Mucosa of stomach (tissue), 1 donor: ENCODE data around the gene CFHR5.
"Not testable (repeated sequence)": the region's sequence is repeated elsewhere in the genome, so short reads cannot be mapped to it uniquely, and the experiment has no call there.

Experiments
- H3K27me3 ChIP-seq: one replicate; pipeline ENCODE4 v1.7.0; 2013; ENCODE audit warnings: mild to moderate bottlenecking, low read length; ENCODE audit not compliant: control insufficient read depth, insufficient read depth
- H3K36me3 ChIP-seq: one replicate; pipeline ENCODE4 v1.7.0; 2013; ENCODE audit warnings: low read length; ENCODE audit not compliant: control insufficient read depth, insufficient read depth
- H3K4me1 ChIP-seq: one replicate; pipeline ENCODE4 v1.7.0; 2013; ENCODE audit warnings: mild to moderate bottlenecking, low read length; ENCODE audit not compliant: control insufficient read depth, insufficient read depth
- H3K4me3 ChIP-seq: one replicate; pipeline ENCODE4 v1.7.0; 2013; ENCODE audit warnings: low read length
- H3K9ac ChIP-seq: one replicate; pipeline ENCODE4 v1.7.0; 2013; ENCODE audit warnings: mild to moderate bottlenecking, low read length, moderate library complexity
- H3K9me3 ChIP-seq: one replicate; pipeline ENCODE4 v1.7.0; 2013; ENCODE audit warnings: mild to moderate bottlenecking, low read length, moderate library complexity; ENCODE audit not compliant: control insufficient read depth
- donor health status: Pancreatic carcinoma.

Gene CFHR5

DNA sequence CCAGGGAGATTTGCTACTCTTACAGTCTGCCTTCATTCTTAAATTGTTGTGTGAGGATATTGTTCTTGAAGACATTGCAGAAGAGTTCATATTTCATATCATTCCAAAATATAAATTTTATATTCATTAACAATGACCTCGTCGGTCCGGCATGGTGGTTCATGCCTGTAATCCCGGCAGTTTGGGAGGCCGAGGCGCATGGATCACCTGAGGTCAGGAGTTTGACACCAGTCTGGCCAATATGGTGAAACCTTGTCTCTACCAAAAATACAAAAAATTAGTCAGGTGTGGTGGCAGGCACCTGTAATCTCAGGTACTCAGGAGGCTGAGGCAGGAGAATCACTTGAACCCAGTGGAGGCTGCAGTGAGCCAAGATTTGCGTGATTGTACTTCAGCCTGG is 4.9 kb downstream of the CFHR5 start:
- not testable (repeated sequence) for H3K4me1 ChIP-seq, H3K9me3 ChIP-seq, H3K9ac ChIP-seq, H3K36me3 ChIP-seq, H3K27me3 ChIP-seq, H3K4me3 ChIP-seq

DNA sequence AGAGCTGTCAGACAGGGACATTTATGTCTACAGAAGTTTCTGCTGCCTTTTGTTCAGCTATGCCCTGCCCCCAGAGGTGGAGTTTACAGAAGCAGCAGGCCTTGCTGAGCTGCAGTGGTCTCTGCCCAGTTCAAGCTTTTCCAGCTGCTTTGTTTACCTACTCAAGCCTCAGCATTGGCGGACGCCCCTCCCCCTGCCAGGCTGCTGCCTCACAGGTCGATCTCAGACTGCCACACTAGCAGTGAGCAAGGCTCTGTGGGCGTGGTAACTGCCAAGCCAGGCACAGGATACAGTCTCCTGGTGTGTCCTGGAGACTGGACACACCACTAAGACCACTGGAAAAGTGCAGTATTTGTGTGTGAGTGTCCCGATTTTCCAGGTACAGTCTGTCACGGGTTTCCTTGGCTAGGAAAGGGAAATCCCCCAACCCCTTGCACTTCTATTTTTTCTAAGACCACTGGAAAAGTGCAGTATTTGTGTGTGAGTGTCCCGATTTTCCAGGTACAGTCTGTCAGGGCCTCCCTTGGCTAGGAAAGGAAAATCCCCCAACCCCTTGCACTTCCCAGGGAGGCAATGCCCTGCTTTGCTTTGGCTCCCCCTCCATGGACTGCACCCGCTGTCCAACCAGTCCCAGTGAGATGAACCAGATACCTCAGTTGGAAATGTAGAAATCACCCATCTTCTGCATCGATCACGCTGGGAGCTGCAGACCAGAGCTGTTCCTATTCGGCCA is 14.7 kb downstream of the CFHR5 start:
- not testable (repeated sequence) for H3K9ac ChIP-seq, H3K4me3 ChIP-seq, H3K9me3 ChIP-seq, H3K4me1 ChIP-seq, H3K27me3 ChIP-seq, H3K36me3 ChIP-seq

DNA sequence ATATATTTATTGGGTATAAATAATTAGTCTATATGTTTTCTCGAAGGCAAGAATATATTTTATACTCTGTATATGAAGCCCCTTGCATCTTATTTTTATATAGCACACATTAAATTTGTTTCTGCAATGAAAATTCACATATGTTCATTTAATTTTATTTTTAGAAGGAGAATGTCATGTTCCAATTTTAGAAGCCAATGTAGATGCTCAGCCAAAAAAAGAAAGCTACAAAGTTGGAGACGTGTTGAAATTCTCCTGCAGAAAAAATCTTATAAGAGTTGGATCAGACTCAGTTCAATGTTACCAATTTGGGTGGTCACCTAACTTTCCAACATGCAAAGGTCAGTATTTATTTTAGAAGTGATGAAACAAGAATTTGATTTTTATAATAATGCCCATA is 16.6 kb downstream of the CFHR5 start:
- Histone ChIP-seq H3K36me3 (no peaks in the 10 kb centered on the region), H3K27me3 (no peaks in the 10 kb centered on the region), H3K4me1 (no peaks in the 10 kb centered on the region), H3K9ac (no peak overlapping the region), H3K4me3 (no peak overlapping the region), H3K9me3 (no peaks in the 10 kb centered on the region)

DNA sequence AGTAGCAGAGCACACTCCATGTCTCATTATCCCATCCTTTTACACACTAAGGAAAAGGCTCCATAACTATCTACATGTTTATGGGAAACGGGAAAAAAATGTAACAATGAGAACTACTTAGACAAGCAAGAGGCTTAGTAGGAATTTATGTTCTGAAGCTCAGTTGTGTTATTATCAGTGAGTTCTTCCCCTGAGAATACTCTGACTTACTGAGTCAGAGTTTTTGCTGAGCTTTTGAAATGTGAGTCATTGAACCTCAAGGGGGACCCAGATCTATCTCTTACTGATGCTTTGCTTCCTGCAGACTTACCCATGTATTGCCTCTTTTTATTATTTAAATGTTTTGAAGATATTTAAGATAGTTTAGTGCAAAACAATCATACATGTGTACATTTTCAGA is 20.1 kb downstream of the CFHR5 start:
- no peaks in the 10 kb centered on the region for H3K9me3 ChIP-seq
- H3K4me3 ChIP-seq = no peak overlapping the region
- H3K4me1 ChIP-seq = no peaks in the 10 kb centered on the region
- H3K36me3 ChIP-seq = no peaks in the 10 kb centered on the region
- H3K27me3 ChIP-seq = no peaks in the 10 kb centered on the region
- H3K9ac ChIP-seq = no peak overlapping the region

DNA sequence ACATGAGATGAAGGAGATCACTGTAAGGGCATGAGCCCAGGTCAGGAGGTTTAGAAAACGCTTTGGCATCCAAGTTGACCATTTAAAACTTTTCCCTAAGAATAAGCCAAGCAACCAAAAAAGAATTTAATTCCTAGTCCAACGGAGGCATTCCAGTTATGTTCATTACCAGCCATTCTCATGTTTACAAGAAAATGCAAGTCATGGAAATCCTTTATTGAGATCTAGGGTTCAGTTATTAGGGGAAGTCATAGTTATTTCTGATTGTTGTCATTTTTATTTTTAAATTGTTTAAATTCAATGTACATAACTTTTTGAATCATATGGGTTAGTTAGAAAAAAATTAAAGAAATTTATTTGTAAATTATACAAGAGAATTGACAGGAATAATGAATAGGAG is 24.5 kb downstream of the CFHR5 start:
- no peaks in the 10 kb centered on the region for H3K4me1 ChIP-seq
- no peak overlapping the region for H3K9ac ChIP-seq
- no peaks in the 10 kb centered on the region for H3K36me3 ChIP-seq
- H3K9me3 ChIP-seq = no peaks in the 10 kb centered on the region
- no peak overlapping the region for H3K4me3 ChIP-seq
- no peaks in the 10 kb centered on the region for H3K27me3 ChIP-seq

DNA sequence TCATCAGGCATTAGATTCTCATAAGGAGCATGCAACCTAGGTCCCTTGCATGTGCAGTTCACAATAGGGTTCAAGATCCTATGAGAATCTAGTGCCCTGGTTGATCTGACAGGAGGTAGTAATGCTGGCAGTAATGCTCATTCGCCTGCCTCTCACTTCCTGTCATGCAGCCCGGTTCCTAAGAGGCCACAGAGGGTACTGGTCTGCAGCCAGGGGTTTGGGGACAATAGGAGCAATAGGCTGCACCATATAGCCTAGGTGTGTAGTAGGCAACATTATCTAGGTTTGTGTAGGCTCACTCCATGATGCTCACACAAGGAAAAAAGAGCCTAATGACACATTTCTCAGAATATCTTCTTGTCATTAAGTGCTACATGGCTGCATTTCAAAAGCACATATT is 25.8 kb downstream of the CFHR5 start:
- Histone ChIP-seq H3K4me3 (no peak overlapping the region), H3K4me1 (no peaks in the 10 kb centered on the region)

DNA sequence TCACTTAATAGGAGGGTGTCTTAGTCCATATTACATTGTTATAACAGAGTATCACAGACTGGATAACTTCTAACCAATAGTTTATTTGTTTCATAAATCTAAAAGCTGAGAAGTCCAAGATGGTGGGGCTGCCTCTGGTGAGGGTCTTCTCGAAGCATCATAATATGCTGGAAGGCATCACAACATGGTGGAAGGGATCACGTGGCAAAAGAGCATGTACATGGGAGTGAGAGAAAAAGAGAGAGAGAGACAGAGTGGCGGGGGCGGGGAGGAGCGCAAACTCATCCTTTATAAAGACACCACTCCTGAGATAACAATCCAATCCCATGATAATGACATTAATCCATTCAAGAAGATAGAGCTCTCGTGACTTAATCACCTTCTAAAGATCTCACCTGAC is 31.5 kb downstream of the CFHR5 start:
- H3K36me3 ChIP-seq = no peaks in the 10 kb centered on the region
- no peaks in the 10 kb centered on the region for H3K27me3 ChIP-seq
- H3K9ac ChIP-seq = no peak overlapping the region
- no peak overlapping the region for H3K4me3 ChIP-seq
- H3K4me1 ChIP-seq = no peaks in the 10 kb centered on the region
- H3K9me3 ChIP-seq = no peaks in the 10 kb centered on the region

More for the DNA sequence above, 25.8 kb downstream of the CFHR5 start:
- Histone ChIP-seq H3K9me3 (no peaks in the 10 kb centered on the region), H3K9ac (no peak overlapping the region), H3K27me3 (no peaks in the 10 kb centered on the region), H3K36me3 (no peaks in the 10 kb centered on the region)

DNA sequence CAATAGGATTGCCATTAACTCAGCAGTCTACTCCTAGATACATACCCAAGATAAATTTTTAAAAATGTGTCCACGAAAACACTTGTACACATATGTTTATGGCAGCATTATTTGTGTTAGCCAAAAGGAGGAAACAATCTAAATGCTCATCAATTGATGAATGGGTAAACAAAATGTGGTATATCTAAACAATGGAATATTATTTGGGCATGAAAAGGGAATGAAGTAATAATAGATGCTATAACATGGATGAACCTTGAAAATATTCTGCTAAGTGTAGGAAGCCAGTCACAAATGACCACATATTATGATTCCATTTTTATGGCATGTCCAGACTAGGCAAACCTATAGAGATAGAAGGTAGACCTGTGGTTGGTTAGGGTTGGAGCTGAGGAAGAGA is 34.3 kb downstream of the CFHR5 start:
- Histone ChIP-seq H3K9ac (no peak overlapping the region), H3K4me3 (no peak overlapping the region), H3K4me1 (no peaks in the 10 kb centered on the region), H3K36me3 (no peaks in the 10 kb centered on the region), H3K27me3 (no peaks in the 10 kb centered on the region), H3K9me3 (no peaks in the 10 kb centered on the region)

DNA sequence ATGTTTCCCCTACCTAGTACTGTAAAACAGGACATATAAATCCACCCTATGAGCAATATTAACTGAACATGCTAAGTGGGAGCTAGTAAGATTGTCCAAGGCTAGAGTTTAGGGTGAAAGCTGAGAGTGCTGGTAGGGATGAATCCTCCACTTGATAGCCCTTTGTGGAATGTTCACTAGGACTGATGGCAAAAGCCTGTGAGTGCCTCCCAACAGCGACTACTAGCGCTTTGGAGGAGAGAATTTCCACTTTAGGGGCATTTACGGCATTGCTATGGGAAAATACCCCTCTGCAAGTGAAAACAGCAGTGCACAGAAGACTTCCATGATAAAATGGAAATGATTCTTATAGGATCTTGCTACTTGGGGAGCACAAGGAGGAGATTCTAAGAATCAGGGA is 35.9 kb downstream of the CFHR5 start:
- Histone ChIP-seq H3K4me1 (no peaks in the 10 kb centered on the region), H3K27me3 (no peaks in the 10 kb centered on the region), H3K36me3 (no peaks in the 10 kb centered on the region), H3K9me3 (no peaks in the 10 kb centered on the region), H3K9ac (no peak overlapping the region), H3K4me3 (no peak overlapping the region)

DNA sequence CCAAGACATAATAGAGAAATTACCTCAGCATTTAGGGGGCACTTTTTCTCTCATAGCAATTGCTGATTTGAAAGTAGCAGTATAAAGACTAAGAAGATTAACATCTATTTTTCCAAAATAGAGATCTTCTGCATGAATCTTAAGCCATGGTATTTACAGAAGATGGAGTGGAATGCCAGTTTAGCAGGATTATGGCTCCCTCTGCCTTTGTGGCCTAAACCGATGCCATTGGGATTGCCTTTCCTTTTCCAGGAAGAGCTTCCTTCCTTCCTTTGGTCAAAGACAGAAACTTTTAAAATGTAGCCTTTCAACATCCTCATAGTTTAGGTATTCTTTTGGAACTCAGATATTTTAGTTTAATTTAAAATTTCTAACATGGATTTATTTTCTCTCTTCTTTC is 39.4 kb downstream of the CFHR5 start:
- no peak overlapping the region for H3K4me3 ChIP-seq
- H3K4me1 ChIP-seq = no peaks in the 10 kb centered on the region
- H3K9ac ChIP-seq = no peak overlapping the region
- no peaks in the 10 kb centered on the region for H3K9me3 ChIP-seq
- H3K36me3 ChIP-seq = no peaks in the 10 kb centered on the region
- no peaks in the 10 kb centered on the region for H3K27me3 ChIP-seq

DNA sequence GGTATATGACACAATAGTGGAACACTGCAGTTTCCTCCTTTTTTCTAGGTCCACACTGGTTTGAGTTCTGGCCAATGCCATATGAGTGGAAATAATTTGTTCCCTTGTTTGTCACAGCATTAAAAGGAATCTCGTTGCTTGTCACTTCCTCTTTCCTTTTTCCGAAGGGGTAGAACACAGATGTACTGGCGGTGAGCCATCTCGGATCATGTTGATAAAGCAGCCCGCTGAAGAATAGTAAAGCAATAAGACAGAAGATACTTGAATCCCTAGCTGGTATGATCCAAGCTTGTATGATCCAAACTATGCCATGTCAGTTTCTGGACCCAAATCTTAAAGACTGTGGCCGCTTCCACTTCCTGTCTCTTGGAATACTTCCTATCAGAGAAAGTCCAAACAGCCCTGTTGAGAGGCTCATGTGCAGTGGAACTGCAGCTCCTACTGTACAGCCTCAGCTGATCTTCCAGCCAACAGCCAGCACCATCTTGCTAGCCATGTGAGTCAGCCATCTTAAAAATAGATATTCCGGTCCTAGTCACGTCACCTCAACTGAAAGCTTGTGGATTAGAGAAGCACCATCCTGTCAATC is 40.3 kb downstream of the CFHR5 start:
- Histone ChIP-seq H3K36me3 (no peaks in the 10 kb centered on the region), H3K4me3 (no peak overlapping the region), H3K9ac (no peak overlapping the region), H3K9me3 (no peaks in the 10 kb centered on the region), H3K27me3 (no peaks in the 10 kb centered on the region), H3K4me1 (no peaks in the 10 kb centered on the region)

DNA sequence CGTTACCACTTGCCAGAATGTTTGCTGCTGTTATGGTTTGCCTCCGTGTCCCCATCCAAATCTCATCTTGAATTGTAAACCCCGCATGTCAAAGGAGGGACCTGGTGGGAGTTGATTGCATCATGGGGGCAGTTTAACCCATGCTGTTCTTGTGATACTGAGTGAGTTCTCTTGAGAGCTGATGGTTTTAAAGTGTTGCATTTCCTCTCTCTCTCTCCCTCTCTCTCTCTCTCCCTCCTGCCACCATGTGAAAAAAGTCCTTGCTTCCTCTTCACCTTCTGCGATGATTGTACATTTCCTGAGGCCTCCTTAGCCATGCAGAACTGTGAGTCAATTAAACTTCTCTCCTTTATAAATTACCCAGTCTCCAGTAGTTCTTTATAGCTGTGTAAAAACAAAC is 44.4 kb downstream of the CFHR5 start:
- H3K27me3 ChIP-seq = no peaks in the 10 kb centered on the region
- H3K9me3 ChIP-seq = no peaks in the 10 kb centered on the region
- H3K9ac ChIP-seq = no peak overlapping the region
- no peak overlapping the region for H3K4me3 ChIP-seq
- H3K4me1 ChIP-seq = no peaks in the 10 kb centered on the region
- H3K36me3 ChIP-seq = no peaks in the 10 kb centered on the region

DNA sequence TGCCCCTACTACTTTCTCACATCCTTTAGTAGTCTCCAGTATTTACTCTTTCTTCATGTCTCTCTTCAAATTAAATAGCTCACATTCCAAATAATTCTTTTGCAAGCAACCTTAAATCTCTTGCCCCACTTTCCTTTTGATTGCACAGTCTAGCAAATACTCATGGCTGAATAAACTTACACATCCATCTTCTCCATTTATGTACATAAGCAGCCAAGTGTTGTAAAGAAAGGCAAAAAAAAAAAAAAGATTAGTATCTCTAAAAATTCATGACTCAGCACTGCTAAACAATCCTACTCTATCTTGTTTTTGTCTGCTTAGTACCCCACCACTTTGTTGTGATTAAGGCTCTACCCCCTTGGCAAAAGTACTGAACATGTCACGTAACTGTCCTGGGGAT is 47.1 kb downstream of the CFHR5 start:
- H3K4me1 ChIP-seq = no peaks in the 10 kb centered on the region
- no peaks in the 10 kb centered on the region for H3K9me3 ChIP-seq
- H3K27me3 ChIP-seq = no peaks in the 10 kb centered on the region
- no peak overlapping the region for H3K4me3 ChIP-seq
- no peak overlapping the region for H3K9ac ChIP-seq
- H3K36me3 ChIP-seq = no peaks in the 10 kb centered on the region
